Right ventricle myocardium superior (tissue), 1 donor: Measurements from ENCODE around the gene ENOX2. TPM values are rescaled to one million over a fixed set of nuclear protein-coding genes. Genes with fewer than 3 reads are reported as not detected.
"Not testable (repeated sequence)": the region's sequence is repeated elsewhere in the genome, so short reads cannot be mapped to it uniquely, and the experiment has no call there.

ENCODE experiments used
- ATAC-seq: fragments of 200-7000 bp; cut with Tn5 transposase; one replicate; pipeline ENCODE4 v1.9.1; 2020; ENCODE audit warnings: mild to moderate bottlenecking; ENCODE audit not compliant: poor library complexity
- DNase-seq: peaks from one replicate; pipeline ENCODE4 v3.0.0-alpha.2; 2020
- intact Hi-C: fragments of 100-400 bp; cut with DNase I; formaldehyde crosslinking; loops from one replicate; pipeline ENCODE4 v1.11.2; 2022
- total RNA-seq: library from RNA; stranded (reverse); fragmentation: NEBNext Ultra II Directional; extraction: Animal tissue kit (Norgen Biotek cat#: 25700); gene quantifications from one replicate; pipeline ENCODE4 v1.2.1, GENCODE V29; 2021
- donor health status: DM: no; HTN: yes; CAD: no; lungs with severe emphysema.

Gene ENOX2
- total RNA-seq, 1 donor from 2014 or later = 13.4 TPM

DNA sequence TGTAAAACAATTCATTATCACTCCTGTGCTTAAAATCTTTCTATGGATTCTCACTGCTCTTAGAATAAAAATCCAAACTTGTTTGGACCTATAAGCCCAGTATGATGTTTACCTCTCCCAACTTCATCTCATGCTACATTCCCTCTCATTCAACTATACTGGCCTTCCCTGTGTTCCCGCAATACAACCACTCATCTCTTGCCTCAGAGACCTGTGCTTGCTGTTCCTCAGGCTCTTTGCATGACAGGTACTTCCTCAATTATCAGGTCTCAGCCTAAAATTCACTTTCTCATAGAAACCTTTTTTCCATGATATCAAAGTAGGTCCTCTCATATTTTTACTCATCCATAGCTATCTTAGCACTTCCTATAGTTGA is 71.7 kb downstream of the ENOX2 start:
- DNase-seq = no peak
- no peak for ATAC-seq
- intact Hi-C loops = no loop called here

DNA sequence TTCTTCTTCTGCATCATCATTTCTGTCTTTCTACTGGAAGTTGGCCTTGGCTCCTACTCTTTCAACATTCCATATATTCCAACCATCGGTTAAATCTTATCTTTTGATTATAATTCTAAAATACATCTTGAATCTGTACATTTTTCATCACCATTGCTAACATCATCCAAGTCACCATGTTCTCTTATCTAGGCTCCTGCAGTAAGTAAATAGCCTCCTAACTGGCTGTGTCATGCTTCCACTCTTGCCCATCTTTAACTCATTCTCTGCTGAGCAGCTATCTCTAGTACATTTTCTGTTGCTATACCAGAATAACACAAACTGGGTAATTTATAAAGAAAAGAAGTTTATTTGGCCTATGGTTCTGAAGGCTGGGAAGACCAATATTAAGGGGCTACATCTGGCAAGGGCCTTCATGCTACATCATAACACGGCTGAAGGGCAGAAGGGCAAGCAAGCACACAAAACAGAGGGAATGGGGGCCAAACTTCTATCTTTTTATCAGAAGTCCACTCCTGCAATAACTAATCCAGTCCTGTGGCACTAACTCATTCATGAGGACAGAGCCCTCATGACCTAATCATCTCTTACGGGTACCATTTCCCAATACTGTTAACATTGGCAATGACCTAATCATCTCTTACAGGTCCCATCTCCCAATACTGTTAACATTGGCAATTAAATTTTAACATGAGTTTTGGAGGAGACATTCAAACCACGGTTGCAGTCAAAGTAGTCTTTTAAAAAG is 72.2 kb downstream of the ENOX2 start:
- no peak for ATAC-seq
- intact Hi-C loops = no loop called here
- no peak for DNase-seq

DNA sequence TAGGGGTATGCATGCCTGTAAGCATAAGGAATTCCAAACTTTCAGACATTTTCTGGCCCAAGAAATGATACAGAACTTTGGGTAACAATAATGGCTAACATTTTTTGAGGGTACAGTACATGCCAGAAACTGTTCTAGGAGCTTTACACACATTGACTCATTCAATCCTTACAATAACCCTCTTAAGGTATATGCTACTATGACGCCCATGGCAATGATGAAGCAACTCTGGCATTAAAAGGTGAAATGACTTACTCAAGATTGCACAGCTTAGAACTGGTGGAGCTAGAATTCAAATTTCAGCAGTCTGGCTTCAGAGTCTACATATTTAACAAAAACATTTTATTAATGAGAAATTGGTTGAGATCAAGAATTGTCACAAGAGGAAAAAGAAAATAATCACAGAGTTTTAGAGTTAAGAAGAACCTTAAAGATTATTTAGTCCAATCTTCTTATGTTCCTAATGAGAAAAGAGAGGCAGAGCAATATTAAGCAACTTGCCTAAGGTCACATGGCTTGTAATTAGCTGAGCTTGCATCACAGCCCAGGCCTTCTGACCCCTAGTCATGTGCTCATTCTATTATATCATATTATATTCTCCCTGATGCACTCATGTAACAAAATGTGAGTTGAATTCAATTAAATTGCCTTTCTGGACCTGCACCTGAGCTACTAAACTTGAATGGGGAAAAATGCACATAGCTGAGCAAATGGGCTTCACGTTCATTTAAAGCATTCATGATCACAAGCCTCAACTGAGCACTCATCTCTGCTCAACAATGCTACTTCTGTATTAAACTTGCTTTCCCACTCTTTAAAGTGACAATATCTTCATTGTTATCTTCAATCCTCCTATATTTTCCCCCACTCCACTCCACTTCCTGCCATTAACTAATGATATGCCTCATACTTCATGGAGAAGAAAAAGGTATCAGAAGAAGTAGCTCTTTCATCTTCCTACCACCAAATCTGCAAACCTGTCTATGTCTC is 73.2 kb downstream of the ENOX2 start:
- intact Hi-C loops = no loop called here
- DNase-seq (no peak), ATAC-seq (no peak)

DNA sequence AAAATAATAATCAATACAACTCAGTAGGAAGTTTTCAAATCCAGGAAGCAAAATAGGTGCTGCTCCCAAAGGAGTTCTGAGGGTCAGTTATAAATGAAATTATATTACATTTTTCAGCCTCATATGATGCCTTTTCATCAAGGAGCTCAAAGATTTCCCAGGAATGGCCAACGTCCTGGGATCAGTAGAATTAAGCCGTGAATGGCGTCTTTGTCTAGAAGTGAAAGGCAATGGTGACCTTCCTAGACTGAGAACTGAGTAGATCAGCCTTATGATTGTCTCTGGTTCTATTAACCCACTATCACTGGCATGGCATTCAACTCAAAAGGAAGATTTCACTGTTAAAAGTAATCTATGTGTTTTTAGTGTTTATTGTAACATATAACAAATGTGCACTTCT is 74.4 kb downstream of the ENOX2 start:
- DNase-seq (no peak), ATAC-seq (no peak)
- intact Hi-C loops = no loop called here

DNA sequence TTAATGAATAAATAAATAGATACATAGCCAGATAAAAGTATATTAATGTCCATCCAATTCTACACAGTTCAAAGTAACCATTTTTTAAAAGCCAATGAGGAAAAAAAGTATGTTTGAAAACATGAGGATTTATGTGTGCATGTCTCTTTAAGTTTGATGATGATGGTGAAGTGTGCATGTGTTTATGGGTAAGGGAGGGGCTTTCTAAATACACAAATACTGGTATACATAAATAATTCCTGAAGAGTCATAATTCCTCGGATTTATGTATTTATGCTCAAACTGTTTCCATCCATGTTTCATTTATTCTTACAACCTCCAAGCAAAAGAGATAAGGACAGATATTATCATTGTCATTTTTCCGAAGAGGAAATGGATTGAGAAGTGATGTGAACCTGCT is 75.4 kb downstream of the ENOX2 start:
- DNase-seq (no peak), ATAC-seq (no peak)
- intact Hi-C loops = no loop called here

DNA sequence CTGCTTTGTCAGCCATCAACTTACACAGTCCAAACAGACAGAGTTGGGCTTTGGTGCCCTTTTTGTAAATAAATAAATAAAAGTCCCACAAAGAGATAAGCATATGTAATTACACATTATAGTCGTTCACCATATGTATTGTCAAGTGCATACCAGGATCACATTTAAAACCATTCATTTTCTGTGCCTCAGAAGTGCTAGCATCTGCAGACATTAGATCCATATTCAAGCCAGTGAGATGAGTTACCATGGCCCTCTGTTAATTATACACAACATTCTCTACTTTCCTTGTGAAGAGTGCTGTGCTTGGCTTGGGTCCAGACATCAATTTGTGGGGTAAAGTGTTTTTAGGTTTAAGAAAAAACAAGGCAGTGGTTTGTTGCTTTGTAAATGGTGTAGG is 76.8 kb downstream of the ENOX2 start:
- ATAC-seq (no peak), DNase-seq (no peak)
- intact Hi-C loops = no loop called here

DNA sequence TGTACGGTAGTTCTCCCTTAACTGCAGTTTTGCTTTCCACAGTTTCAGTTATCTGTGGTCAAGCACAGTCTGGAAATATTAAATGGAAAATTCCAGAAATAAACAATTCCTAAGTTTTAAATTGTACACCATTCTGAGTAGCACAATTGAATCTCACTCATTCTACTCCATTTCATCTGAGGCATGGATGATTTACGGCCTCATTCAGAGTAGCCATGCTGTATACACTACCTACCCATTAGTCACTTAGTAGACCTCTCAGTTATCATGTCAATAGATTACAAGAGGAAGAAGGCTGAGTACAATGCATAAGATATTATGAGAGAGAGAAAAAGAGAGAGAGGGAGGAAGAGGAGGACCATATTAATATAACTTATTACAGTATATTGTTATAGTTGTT is 77.5 kb downstream of the ENOX2 start:
- intact Hi-C loops = no loop called here
- DNase-seq (no peak), ATAC-seq (no peak)

DNA sequence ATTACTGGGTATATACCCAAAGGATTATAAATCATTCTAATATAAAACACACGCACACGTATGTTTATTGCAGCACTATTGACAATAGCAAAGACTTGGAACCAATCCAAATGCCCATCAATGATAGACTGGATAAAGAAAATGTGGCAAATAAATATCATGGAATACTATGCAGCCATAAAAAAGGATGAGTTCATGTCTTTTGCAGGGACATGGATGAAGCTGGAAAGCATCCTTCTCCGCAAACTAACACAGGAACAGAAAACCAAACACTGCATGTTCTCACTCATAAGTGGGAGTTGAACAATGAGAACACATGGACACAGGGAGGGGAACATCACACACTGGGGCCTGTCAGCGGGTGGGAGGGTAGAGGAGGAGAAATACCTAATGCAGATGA is 83.6 kb downstream of the ENOX2 start:
- DNase-seq, intact Hi-C loops, ATAC-seq: not testable (repeated sequence)

DNA sequence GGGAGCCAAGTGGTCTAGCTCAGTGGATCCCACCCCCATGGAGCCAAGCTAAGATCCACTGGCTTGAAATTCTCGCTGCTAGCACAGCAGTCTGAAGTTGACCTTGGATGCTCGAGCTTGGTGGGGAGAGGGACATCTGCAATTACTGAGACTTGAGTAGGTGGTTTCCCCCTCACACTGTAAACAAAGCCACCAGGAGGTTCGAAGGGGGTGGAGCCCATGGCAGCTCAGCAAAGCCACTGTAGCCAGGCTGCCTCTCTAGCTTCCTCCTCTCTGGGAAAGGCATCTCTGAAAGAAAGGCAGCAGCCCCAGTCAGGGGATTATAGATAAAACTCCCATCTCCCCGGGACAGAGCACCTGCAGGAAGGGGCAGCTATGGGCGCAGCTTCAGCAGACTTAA is 89.1 kb downstream of the ENOX2 start:
- not testable (repeated sequence) for ATAC-seq

DNA sequence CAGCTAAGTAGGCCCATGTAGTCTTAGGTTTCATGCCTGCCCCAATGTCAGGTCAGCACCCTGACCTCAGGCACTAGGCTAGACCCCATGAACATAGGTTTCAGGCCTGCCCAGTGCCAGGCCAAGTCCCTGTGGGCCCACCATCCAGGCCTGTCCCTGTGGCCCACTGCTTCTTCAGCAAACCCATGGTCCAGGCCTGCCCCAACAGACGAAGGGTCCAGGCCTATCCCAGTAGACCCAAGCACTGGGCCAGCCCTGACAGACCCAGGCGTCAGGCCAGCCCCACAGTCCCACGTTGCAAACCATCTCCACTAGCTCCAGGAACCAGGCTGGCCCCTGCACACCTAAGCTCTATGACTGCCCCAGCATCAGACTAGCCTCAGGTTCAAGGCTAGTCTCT is 92.4 kb downstream of the ENOX2 start:
- DNase-seq = no peak
- intact Hi-C loops = no loop called here
- ATAC-seq = no peak

More for the DNA sequence above, 89.1 kb downstream of the ENOX2 start:
- intact Hi-C loops, DNase-seq: not testable (repeated sequence)

DNA sequence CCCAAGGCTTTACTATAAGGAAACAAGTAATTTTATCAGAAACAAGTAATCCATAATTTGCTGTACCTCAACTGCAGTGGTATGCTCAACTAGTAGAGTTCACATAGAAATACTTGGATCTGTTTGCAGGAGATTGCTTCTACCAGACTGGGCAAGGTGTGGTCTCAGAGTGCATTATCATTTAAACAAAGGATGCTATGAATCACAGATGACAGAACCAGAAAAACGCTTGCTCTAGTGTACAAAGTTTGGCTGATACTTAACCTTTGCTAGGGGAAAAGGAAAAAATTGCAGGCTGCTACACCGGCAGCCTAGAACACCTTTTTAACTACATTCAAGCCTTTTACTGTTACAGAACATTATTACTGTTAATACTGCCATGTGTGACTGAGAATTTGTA is 97.1 kb downstream of the ENOX2 start:
- ATAC-seq (no peak), DNase-seq (no peak)
- intact Hi-C loops = no loop called here

DNA sequence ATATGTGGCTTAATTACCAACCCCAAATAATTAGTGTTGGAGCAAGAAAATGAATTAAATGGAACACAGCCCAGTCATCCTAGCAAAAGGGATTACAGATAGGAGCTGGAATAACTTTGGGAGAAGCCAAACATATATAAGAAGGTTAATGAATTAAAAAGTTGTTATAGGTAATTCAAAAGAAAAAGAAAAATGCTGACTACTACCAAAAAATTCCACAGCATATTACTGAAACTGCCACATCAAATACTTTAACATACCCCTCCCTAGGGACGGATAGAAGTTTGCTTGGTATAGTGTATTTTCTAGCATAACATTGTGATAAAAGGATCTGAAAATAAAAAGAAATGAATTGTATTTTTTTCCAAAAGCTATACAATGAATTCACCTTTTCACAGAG is 99.5 kb downstream of the ENOX2 start:
- ATAC-seq (no peak), DNase-seq (no peak)
- intact Hi-C loops = no loop called here

DNA sequence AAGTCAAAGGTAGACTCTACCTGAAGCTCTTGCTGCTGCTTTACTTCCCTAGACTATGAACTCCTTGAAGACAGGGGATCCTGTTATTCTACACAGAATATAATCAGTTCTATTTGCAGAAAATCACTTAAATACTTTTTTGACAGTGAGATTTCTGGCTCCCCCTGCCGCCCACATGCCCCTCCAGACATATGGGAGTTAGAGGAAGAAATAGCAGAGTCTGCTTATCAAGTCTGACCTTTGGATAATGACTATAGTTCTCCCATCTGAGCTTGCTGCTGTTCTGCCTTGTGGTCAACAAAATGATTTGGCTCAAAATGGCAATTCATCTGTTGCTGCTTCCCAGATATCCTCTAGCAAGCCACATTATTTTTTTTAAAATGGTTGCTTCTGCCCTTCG is 101.1 kb downstream of the ENOX2 start:
- ATAC-seq (no peak), DNase-seq (no peak)

DNA sequence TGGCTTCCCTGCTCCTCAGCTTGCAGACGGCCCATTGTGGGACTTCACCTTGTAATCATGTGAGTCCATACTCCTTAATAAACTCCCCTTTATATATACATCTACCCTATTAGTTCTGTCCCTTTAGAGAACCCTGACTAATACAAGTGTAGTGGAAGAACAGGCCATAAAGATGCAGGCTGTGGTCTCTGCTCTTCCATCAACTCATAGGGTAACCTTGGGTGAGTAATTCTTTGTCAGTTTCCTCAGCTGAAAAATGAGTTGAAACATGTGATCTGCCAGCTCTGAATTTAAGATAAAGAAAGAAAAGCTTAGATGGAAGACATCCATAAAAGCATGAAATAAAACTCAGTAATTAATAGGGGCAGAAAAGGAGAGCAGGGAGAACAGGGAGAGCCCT is 103.6 kb downstream of the ENOX2 start:
- ATAC-seq (no peak), DNase-seq (no peak)
- intact Hi-C loops = no loop called here

More for the DNA sequence above, 101.1 kb downstream of the ENOX2 start:
- intact Hi-C loops = no loop called here

DNA sequence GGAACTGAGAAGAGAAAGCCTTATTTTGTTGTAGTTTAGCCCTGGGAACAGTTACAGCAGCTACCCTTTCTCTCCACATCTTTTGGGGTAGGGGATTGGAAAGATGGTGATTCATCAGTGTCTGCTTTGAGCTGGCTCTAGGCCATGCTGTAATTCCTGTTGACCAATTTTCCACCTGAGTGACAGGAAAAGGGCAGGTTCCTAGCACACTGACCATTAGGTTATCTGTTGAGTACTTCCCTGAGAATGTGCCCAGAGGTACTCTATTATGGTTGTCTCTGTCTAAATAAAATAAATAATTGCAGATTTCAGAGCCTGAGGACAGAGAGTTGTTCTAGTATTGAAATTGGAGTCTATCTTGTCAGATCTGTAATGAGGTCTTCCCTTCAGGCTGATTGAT is 109.0 kb downstream of the ENOX2 start:
- ATAC-seq (no peak), DNase-seq (no peak)
- intact Hi-C loops = no loop called here

DNA sequence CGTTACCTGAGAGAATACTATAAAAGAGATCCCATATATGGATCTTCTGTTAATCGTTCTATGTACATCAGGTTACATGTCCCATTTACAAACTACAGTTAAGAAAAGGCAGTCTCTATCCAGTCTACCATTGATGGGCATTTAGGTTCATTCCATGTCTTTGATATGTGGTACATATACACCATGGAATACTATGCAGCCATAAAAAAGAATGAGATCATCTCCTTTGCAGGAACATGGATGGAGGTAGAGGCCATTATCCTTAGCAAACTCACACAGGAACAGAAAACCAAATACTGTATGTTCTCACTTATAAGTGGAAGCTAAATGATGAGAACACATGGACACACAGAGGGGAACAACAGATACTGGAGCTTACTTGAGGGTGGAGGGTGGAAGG is 111.1 kb downstream of the ENOX2 start:
- intact Hi-C loops, ATAC-seq, DNase-seq: not testable (repeated sequence)

DNA sequence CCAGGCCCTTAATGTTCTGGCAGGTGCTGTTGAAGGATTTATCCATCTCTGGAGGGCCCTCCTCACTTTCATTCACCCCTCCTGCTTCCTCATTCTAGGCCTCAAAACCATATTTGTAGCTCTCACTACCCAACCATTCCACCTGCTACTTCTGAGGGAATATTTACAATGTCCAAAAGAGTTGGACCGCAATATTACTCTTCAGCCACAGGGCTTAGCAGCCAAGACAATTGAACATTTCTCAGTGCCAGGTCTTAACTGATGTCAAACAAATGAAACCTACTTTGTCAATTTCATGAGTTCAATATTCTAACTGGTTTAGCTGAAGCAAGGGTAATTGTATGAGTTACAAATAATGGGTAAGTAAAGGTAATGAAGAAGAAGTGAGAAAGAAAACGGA is 113.2 kb downstream of the ENOX2 start:
- ATAC-seq = no peak
- intact Hi-C loops = no loop called here
- no peak for DNase-seq

DNA sequence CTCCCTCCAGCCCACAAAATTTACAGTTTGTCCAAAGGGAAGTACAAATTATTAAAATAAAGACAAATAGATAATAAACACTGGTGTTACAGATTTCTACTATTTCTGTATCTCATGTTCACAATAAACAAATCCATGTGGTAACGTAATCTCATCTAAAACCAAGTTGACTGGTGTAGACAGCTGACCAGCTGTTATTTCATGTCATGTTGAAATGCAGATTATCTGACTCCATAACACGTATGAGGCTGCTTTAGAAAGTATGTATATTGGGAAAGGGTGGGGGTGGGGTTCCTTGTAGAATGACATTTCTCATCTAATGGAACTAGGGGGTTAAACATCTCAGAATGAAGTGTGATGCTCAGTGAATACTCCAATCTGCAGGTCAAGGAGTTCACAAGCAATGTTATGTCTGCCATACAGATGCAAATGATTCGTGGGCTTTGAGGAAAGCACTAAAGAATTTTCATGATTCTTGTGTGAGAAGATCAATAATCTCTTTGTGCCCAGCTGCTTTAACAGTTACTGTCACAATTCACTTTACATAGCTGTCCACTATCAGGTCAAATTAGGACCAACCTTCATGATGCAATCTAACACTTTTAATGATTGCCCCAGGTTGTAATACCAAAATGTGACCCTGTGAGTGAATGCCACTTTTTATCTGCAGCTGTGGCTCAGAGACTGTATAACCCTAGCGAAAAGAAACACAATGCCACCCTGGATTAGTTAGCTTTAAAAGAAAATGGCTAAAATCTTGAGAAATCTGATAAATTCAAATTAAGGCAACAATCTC is 114.0 kb downstream of the ENOX2 start:
- intact Hi-C loops = no loop called here
- DNase-seq (no peak), ATAC-seq (no peak)

DNA sequence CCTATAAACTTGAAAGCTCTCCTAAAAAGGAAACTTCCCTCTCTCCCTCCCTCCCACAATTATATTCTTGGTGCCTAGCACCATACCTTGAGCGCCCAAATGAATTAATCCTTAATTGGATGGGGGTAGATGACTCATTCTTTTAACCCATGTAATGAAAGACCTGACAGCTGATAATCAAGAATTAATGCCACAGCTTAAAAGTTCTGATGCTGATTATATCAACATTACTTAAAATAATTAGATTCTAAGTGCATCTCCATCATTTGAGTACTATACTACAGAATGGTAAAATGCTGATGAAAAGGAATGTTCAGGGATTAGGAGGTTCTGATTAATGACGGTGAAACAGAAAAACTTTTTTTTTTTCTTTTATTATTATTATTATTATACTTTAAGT is 117.0 kb downstream of the ENOX2 start:
- ATAC-seq = no peak
- DNase-seq = no peak
- intact Hi-C loops = no loop called here
